H9 (cell line): ENCODE results near the gene PTPRR. TPM values are rescaled to one million over a fixed set of nuclear protein-coding genes. Genes with fewer than 3 reads are reported as not detected.

Source experiments
- DNase-seq: peaks from one replicate; pipeline ENCODE4 v3.0.0-alpha.2; 2017
- H2AFZ ChIP-seq: one replicate; pipeline ENCODE4 v1.6.1; 2013; ENCODE audit warnings: mild to moderate bottlenecking, low read length, control low read depth, moderate library complexity
- H2AK5ac ChIP-seq: 2 replicates; pipeline ENCODE4 v1.6.1; 2013; ENCODE audit warnings: low read length, control low read depth, mixed read lengths; ENCODE audit not compliant: insufficient read length
- H2BK120ac ChIP-seq: one replicate; pipeline ENCODE4 v1.6.1; 2013; ENCODE audit warnings: low read depth, mild to moderate bottlenecking, low read length, control low read depth, inconsistent platforms; ENCODE audit not compliant: poor library complexity, severe bottlenecking
- H2BK12ac ChIP-seq: 2 replicates; pipeline ENCODE4 v1.6.1; 2013; ENCODE audit warnings: low read length, control low read depth, mixed read lengths, low read depth; ENCODE audit not compliant: insufficient read length
- H2BK15ac ChIP-seq: 2 replicates; pipeline ENCODE4 v1.6.1; 2013; ENCODE audit warnings: low read depth, low read length, control low read depth
- H2BK20ac ChIP-seq: one replicate; pipeline ENCODE4 v1.6.1; 2013; ENCODE audit warnings: low read depth, mild to moderate bottlenecking, low read length, control low read depth, inconsistent platforms; ENCODE audit not compliant: poor library complexity, severe bottlenecking
- H2BK5ac ChIP-seq: 2 replicates; pipeline ENCODE4 v1.6.1; 2013; ENCODE audit warnings: low read length, control low read depth, mixed read lengths; ENCODE audit not compliant: insufficient read length
- H3K14ac ChIP-seq: 2 replicates; pipeline ENCODE4 v1.6.1; 2013; ENCODE audit warnings: low read length, control low read depth; ENCODE audit not compliant: insufficient read depth
- H3K18ac ChIP-seq: 2 replicates; pipeline ENCODE4 v1.6.1; 2013; ENCODE audit warnings: low read depth, mild to moderate bottlenecking, mixed read lengths, low read length, control low read depth; ENCODE audit not compliant: insufficient read length
- H3K23ac ChIP-seq: 2 replicates; pipeline ENCODE4 v1.6.1; 2013; ENCODE audit warnings: low read length, control low read depth, mixed read lengths, low read depth; ENCODE audit not compliant: insufficient read length
- H3K23me2 ChIP-seq: 2 replicates; pipeline ENCODE4 v1.6.1; 2013; ENCODE audit warnings: low read depth, mild to moderate bottlenecking, mixed read lengths, low read length, control low read depth; ENCODE audit not compliant: insufficient read length, poor library complexity, severe bottlenecking
- H3K27ac ChIP-seq: 2 replicates; pipeline ENCODE4 v1.5.1; 2013; ENCODE audit warnings: low read length, control low read depth, mixed read lengths, low read depth; ENCODE audit not compliant: insufficient read length
- H3K27me3 ChIP-seq: 2 replicates; pipeline ENCODE4 v1.6.1; 2013; ENCODE audit warnings: low read length, control low read depth, inconsistent platforms; ENCODE audit not compliant: insufficient read depth
- H3K4ac ChIP-seq: 2 replicates; pipeline ENCODE4 v1.6.1; 2013; ENCODE audit warnings: low read depth, mild to moderate bottlenecking, control low read depth, inconsistent platforms, low read length, moderate library complexity
- H3K4me1 ChIP-seq: 2 replicates; pipeline ENCODE4 v1.6.1; 2013; ENCODE audit warnings: low read length, control low read depth, inconsistent platforms; ENCODE audit not compliant: insufficient read depth
- H3K4me2 ChIP-seq: 2 replicates; pipeline ENCODE4 v1.6.1; 2013; ENCODE audit warnings: low read length, control low read depth, mixed read lengths; ENCODE audit not compliant: insufficient read length, insufficient read depth
- H3K56ac ChIP-seq: 2 replicates; pipeline ENCODE4 v1.6.1; 2013; ENCODE audit warnings: low read depth, mild to moderate bottlenecking, mixed read lengths, low read length, control low read depth; ENCODE audit not compliant: insufficient read length
- H3K79me1 ChIP-seq: 2 replicates; pipeline ENCODE4 v1.6.1; 2013; ENCODE audit warnings: low read depth, mild to moderate bottlenecking, moderate library complexity, low read length, control low read depth, inconsistent platforms; ENCODE audit not compliant: insufficient read depth, poor library complexity, severe bottlenecking
- H3K79me2 ChIP-seq: 2 replicates; pipeline ENCODE4 v1.6.1; 2013; ENCODE audit warnings: low read length, control low read depth, inconsistent platforms; ENCODE audit not compliant: insufficient read depth
- H3K9ac ChIP-seq: 2 replicates; pipeline ENCODE4 v1.6.1; 2013; ENCODE audit warnings: low read length, control low read depth, mixed read lengths; ENCODE audit not compliant: insufficient read length; ENCODE audit errors: extremely low read depth
- H3K9me3 ChIP-seq: one replicate; pipeline ENCODE4 v1.6.1; 2013; ENCODE audit warnings: low read depth, low read length, inconsistent platforms; ENCODE audit not compliant: control insufficient read depth
- H3T11ph ChIP-seq: one replicate; pipeline ENCODE4 v1.6.1; 2013; ENCODE audit warnings: mild to moderate bottlenecking, low read length, control low read depth, inconsistent platforms
- H4K20me1 ChIP-seq: one replicate; pipeline ENCODE4 v1.6.1; 2013; ENCODE audit not compliant: control insufficient read depth, insufficient read length, insufficient read depth
- H4K5ac ChIP-seq: 2 replicates; pipeline ENCODE4 v1.6.1; 2013; ENCODE audit warnings: low read depth, mild to moderate bottlenecking, mixed read lengths, low read length, control low read depth; ENCODE audit not compliant: insufficient read length
- H4K8ac ChIP-seq: replicated peaks from 2 replicates; pipeline ENCODE4 v1.6.1; 2013; ENCODE audit warnings: low read length, control low read depth, mixed read lengths, low read depth; ENCODE audit not compliant: insufficient read length
- H4K91ac ChIP-seq: 2 replicates; pipeline ENCODE4 v1.6.1; 2013; ENCODE audit warnings: low read depth, mild to moderate bottlenecking, moderate library complexity, mixed read lengths, low read length, control low read depth; ENCODE audit not compliant: insufficient read length
- H3K27ac Mint-ChIP-seq, 3 experiments: 2 replicates in 2 of 3; 3 replicates in 1 of 3; pipeline ENCODE4 v1.8.0; 2020 to 2021; ENCODE audit warnings: mixed read lengths in 3 of 3, mild to moderate bottlenecking in 1 of 3, moderate library complexity in 1 of 3
- H3K27me3 Mint-ChIP-seq: 2 replicates; pipeline ENCODE4 v1.8.0; 2021; ENCODE audit warnings: low read depth, mild to moderate bottlenecking, moderate library complexity, mixed read lengths
- H3K36me3 Mint-ChIP-seq, 3 experiments: 2 replicates in 2 of 3; 3 replicates in 1 of 3; pipeline ENCODE4 v1.8.0; 2020 to 2021; ENCODE audit warnings: low read depth in 3 of 3, mixed read lengths in 3 of 3; ENCODE audit not compliant: insufficient read depth in 1 of 3
- H3K4me1 Mint-ChIP-seq, 2 experiments: 2 replicates each; pipeline ENCODE4 v1.8.0; 2020; ENCODE audit warnings: mixed read lengths in 2 of 2
- H3K4me3 Mint-ChIP-seq, 2 experiments: 2 replicates in 1 of 2; 3 replicates in 1 of 2; pipeline ENCODE4 v1.8.0; 2020 to 2021; ENCODE audit warnings: mild to moderate bottlenecking in 2 of 2, mixed read lengths in 2 of 2, moderate library complexity in 1 of 2
- H3K9me3 Mint-ChIP-seq, 2 experiments: 2 replicates in 1 of 2; 3 replicates in 1 of 2; pipeline ENCODE4 v1.8.0; 2020; ENCODE audit warnings: mild to moderate bottlenecking in 2 of 2, mixed read lengths in 2 of 2, moderate library complexity in 1 of 2
- CTCF ChIP-seq: fragments of 200-600 bp; sonication (generic); conservative IDR thresholded peaks from 3 replicates; pipeline ENCODE4 v1.8.0; 2021; ENCODE audit warnings: antibody characterized with exemption, mild to moderate bottlenecking
- WGBS: extraction: QIAGEN DNeasy Blood & Tissue Kit; methylation state at CpG from one replicate; pipeline ENCODE4 v1.1.7; 2013; ENCODE audit warnings: missing lambda C conversion rate, low lambda C conversion rate, mixed read lengths; ENCODE audit not compliant: insufficient read length; ENCODE audit errors: extremely low coverage; 5-methylcytosine and 5-hydroxymethylcytosine counted together
- total RNA-seq: library from RNA; stranded (reverse); gene quantifications from 2 replicates; pipeline ENCODE4 v1.2.1, GENCODE V29; 2021

The PTPRR gene
- total RNA-seq, 1 experiment from 2014 or later: 0.22 TPM

DNA sequence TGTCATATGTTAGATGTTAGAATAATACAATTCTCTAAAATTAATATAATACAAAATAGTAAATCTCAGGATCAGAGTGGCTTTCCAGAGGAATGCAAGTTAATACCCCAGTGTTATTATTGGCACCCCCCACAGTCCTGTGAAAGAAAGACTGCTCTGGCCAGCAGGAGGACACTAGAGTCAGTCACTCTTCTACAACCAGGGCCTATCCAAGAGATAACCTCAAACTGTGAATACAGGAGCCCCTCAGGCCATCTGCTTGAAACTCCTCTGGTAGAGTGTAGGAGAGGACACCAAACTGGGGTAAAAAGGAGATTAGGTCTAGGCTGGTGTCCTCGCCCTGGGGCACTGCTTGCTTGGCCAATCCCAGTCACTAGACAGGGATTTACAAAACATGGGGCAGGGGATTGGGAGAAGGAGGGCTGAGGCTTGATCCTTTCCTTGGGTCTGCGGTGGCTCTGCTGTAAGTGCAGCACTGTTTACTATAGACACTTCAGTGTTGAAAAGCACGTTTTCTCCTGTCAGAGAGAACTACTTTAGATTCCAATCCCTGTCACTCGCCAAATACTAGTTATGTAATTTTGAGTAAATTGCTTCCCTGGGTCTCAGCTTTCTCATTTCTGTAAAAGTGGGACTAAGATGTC is 44.5 kb upstream of the PTPRR start:
- H3K4me2 ChIP-seq: no peak overlapping the region
- no peaks in the 10 kb centered on the region for H3K79me1 ChIP-seq
- no peaks in the 10 kb centered on the region for H3K23me2 ChIP-seq
- no peak overlapping the region for H3K9ac ChIP-seq
- DNase-seq: no peak
- H2BK5ac ChIP-seq: no peak overlapping the region
- H2BK120ac ChIP-seq: no peak overlapping the region
- no peak overlapping the region for H3K4ac ChIP-seq
- no peak overlapping the region for H4K8ac ChIP-seq
- no peak; the same call in 2 of the 3 replicates for TF ChIP-seq CTCF
- no peaks in the 10 kb centered on the region for H3K27me3 ChIP-seq
- H4K5ac ChIP-seq: no peak overlapping the region
- H2AK5ac ChIP-seq: no peak overlapping the region
- no peak overlapping the region for H2BK15ac ChIP-seq
- no peaks in the 10 kb centered on the region for H3K27me3 Mint-ChIP-seq
- no peaks in the 10 kb centered on the region for H3K9me3 Mint-ChIP-seq
- no peak overlapping the region; a peak in 1 of 7 replicates for H3K27ac Mint-ChIP-seq
- no CpG with 5 or more reads among the region's 4 CpGs for WGBS
- H2BK12ac ChIP-seq: no peak overlapping the region
- no peak overlapping the region for H3K18ac ChIP-seq
- H2BK20ac ChIP-seq: no peak overlapping the region
- no peaks in the 10 kb centered on the region for H3K4me1 ChIP-seq
- H3K56ac ChIP-seq: no peak overlapping the region
- no peaks in the 10 kb centered on the region for H3K9me3 ChIP-seq
- H4K91ac ChIP-seq: no peak overlapping the region
- no peak overlapping the region for H3T11ph ChIP-seq
- H3K14ac ChIP-seq: no peak overlapping the region
- H3K4me3 Mint-ChIP-seq: no peak overlapping the region
- H3K23ac ChIP-seq: no peak overlapping the region
- no peaks in the 10 kb centered on the region for H3K36me3 Mint-ChIP-seq
- H3K4me1 Mint-ChIP-seq: peaks cover 2% of the 10 kb centered on the region in 2 experiments; a peak in 1 of 4 replicates
- H3K79me2 ChIP-seq: no peaks in the 10 kb centered on the region
- H3K27ac ChIP-seq: no peak overlapping the region
- H2AFZ ChIP-seq: no peak overlapping the region
- H4K20me1 ChIP-seq: no peaks in the 10 kb centered on the region
